ENCODE results near the gene TKTL1. TPM values are rescaled to one million over a fixed set of nuclear protein-coding genes. Genes with fewer than 3 reads are reported as not detected.

TKTL1 gene
- total RNA-seq, 2 experiments from 2014 or later = 0.67 to 1.0 TPM

- peak overlapping the region; percentile 96 for H3K4me3 Mint-ChIP-seq
- H3K9me3 Mint-ChIP-seq = no peaks in the 10 kb centered on the region
- no peak for TF ChIP-seq CTCF (IDR thresholded peaks at IDR 0.05)
- ATAC-seq = peak; percentile 8
- H3K36me3 Mint-ChIP-seq (ENCODE audit: low read depth) = peaks cover 37% of the 10 kb centered on the region
- intact Hi-C loops (cut with micrococcal nuclease) = no loop called here
- DNase-seq = peak; percentile 81
- ChIA-PET CTCF (no interaction called here), POLR2A (interaction anchor here (1.0 to 2.8 kb wide), 6 partner anchors 14 to 399 kb away, joined by 3 to 18 read pairs (median 3); partner anchors contain the start of gene RPL10)
- H3K27ac Mint-ChIP-seq = peak overlapping the region; percentile 90
- peaks cover 25% of the 10 kb centered on the region for H3K4me1 Mint-ChIP-seq (ENCODE audit: low read depth)
- no peaks in the 10 kb centered on the region for H3K27me3 Mint-ChIP-seq
Measured at GRCh38 chrX:154369449-154370299, 74.1 kb downstream of the TKTL1 start.

GRCh38 chrX:154370300-154371016, 74.9 kb downstream of the TKTL1 start:
- Mint-ChIP-seq H3K4me1 (ENCODE audit: low read depth) (peaks cover 25% of the 10 kb centered on the region), H3K27me3 (no peaks in the 10 kb centered on the region), H3K27ac (peak overlapping the region; percentile 90), H3K36me3 (ENCODE audit: low read depth) (peaks cover 35% of the 10 kb centered on the region), H3K4me3 (peak overlapping the region; percentile 96), H3K9me3 (no peaks in the 10 kb centered on the region)
- intact Hi-C loops (cut with micrococcal nuclease) = no loop called here
- ChIA-PET POLR2A (interaction anchor here (0.5 to 1.3 kb wide), 4 partner anchors 9 to 44 kb away, joined by 3 to 6 read pairs (median 3); partner anchors contain the start of gene EMD), CTCF (no interaction called here)
- TF ChIP-seq CTCF (IDR thresholded peaks at IDR 0.05) = no peak
- DNase-seq (no peak), ATAC-seq (no peak)

- H3K36me3 Mint-ChIP-seq (ENCODE audit: low read depth) = peaks cover 31% of the 10 kb centered on the region
- peak; percentile 55 for ATAC-seq
- H3K27ac Mint-ChIP-seq = peak overlapping the region; percentile 80
- peak overlapping the region; percentile 96 for H3K4me3 Mint-ChIP-seq
- ChIA-PET CTCF (no interaction called here), POLR2A (interaction anchor here (0.6 to 1.3 kb wide), 3 partner anchors 28 to 45 kb away, joined by 3 to 6 read pairs (median 3); no protein-coding TSS in a partner anchor)
- H3K27me3 Mint-ChIP-seq = no peaks in the 10 kb centered on the region
- TF ChIP-seq CTCF (IDR thresholded peaks at IDR 0.05) = no peak
- DNase-seq = peak; percentile 95
- H3K9me3 Mint-ChIP-seq = no peaks in the 10 kb centered on the region
- intact Hi-C loops (cut with micrococcal nuclease) = no loop called here
- H3K4me1 Mint-ChIP-seq (ENCODE audit: low read depth) = peaks cover 25% of the 10 kb centered on the region
Measured at GRCh38 chrX:154371017-154371788, 75.6 kb downstream of the TKTL1 start.

- H3K36me3 Mint-ChIP-seq (ENCODE audit: low read depth) = peaks cover 25% of the 10 kb centered on the region
- H3K4me3 Mint-ChIP-seq = peak overlapping the region; percentile 76
- no peak for DNase-seq
- ChIA-PET CTCF (no interaction called here), POLR2A (interaction anchor here (0.6 kb wide), 1 partner anchor 28 kb away, joined by 3 read pairs; no protein-coding TSS in a partner anchor)
- H3K4me1 Mint-ChIP-seq (ENCODE audit: low read depth) = peaks cover 25% of the 10 kb centered on the region
- no peaks in the 10 kb centered on the region for H3K27me3 Mint-ChIP-seq
- no peaks in the 10 kb centered on the region for H3K9me3 Mint-ChIP-seq
- no peak overlapping the region for H3K27ac Mint-ChIP-seq
- no peak for TF ChIP-seq CTCF (IDR thresholded peaks at IDR 0.05)
- intact Hi-C loops (cut with micrococcal nuclease) = no loop called here
- no peak for ATAC-seq
Measured at GRCh38 chrX:154371789-154372300, 76.2 kb downstream of the TKTL1 start.

All from activated CD8-positive, alpha-beta T cell treated with anti-CD3 and anti-CD28 coated beads for 36 hours (primary cell).